Measurements from ENCODE around the gene STK31. TPM values are rescaled to one million over a fixed set of nuclear protein-coding genes. Genes with fewer than 3 reads are reported as not detected.
"Not testable (repeated sequence)": the region's sequence is repeated elsewhere in the genome, so short reads cannot be mapped to it uniquely, and the experiment has no call there.

The STK31 gene
- polyA plus RNA-seq, 1 donor: 0.52 TPM

DNA sequence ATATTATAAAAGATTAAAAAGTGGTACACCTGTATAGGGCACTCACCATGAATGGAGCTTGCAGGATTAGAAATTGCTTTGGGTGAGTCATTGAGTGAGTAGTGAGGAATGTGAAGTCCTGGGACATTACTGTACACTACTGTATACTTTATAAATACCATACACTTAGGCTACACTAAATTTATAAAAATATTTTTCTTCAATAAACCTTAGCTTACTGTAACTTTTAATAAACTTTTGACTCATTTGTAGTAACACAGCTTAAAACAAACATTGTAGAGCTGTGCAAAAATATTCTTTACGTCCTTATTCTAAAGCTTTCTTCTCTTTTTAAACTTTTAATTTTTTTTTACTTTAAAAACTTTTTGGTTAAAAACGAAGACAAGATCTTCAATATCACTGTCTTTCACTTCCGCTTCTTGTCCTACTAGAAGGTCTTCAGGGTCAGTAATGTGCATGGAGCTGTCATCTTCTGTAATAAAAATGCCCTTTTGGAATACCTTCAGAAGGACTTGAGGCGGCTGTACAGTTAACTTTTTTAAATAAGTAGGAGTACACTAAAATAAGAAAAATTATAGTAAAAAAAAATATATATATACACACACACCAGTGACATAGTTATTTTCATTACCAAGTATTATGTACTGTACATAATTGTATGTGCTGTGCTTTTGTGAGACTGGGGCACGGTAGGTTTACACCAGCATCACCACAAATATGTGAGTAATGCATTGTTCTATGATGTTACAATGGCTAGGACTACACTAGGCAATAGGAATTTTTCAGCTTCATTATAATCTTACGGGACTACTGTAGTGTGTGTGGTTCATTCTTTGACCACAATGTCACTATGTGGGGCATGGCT is 3.5 kb downstream of the STK31 start:
- Histone ChIP-seq H3K9me3 (ENCODE audit: control insufficient read depth, low read depth, low read length) (peaks cover 7% of the 10 kb centered on the region), H3K27me3 (ENCODE audit: control insufficient read depth, insufficient read depth, low read length) (no peaks in the 10 kb centered on the region), H3K27ac (ENCODE audit: low read length) (no peak overlapping the region), H3K4me1 (ENCODE audit: control insufficient read depth, insufficient read depth, low read length) (peaks cover 8% of the 10 kb centered on the region), H3K36me3 (ENCODE audit: control insufficient read depth, insufficient read depth, low read length) (no peaks in the 10 kb centered on the region), H3K4me3 (ENCODE audit: low read length) (no peak overlapping the region)
- DNase-seq: no peak
- WGBS (ENCODE audit: insufficient coverage, low lambda C conversion rate): 73% methylated on average over 3 of the region's 6 CpGs

GRCh38 chr7:23714150-23714464 is 4.1 kb downstream of the STK31 start:
- Histone ChIP-seq H3K9me3 (ENCODE audit: control insufficient read depth, low read depth, low read length) (peaks cover 7% of the 10 kb centered on the region), H3K4me1 (ENCODE audit: control insufficient read depth, insufficient read depth, low read length) (peaks cover 8% of the 10 kb centered on the region), H3K36me3 (ENCODE audit: control insufficient read depth, insufficient read depth, low read length) (no peaks in the 10 kb centered on the region), H3K4me3 (ENCODE audit: low read length) (no peak overlapping the region), H3K27ac (ENCODE audit: low read length) (no peak overlapping the region), H3K27me3 (ENCODE audit: control insufficient read depth, insufficient read depth, low read length) (no peaks in the 10 kb centered on the region)
- no peak for DNase-seq
- no CpG with 5 or more reads among the region's 2 CpGs for WGBS (ENCODE audit: insufficient coverage, low lambda C conversion rate)

GRCh38 chr7:23714579-23714978 is 4.6 kb downstream of the STK31 start:
- DNase-seq: no peak
- peaks cover 7% of the 10 kb centered on the region for H3K9me3 ChIP-seq (ENCODE audit: control insufficient read depth, low read depth, low read length)
- 100% methylated on average over 1 of the region's 1 CpG for WGBS (ENCODE audit: insufficient coverage, low lambda C conversion rate)
- H3K27me3 ChIP-seq (ENCODE audit: control insufficient read depth, insufficient read depth, low read length): no peaks in the 10 kb centered on the region
- no peak overlapping the region for H3K4me3 ChIP-seq (ENCODE audit: low read length)
- H3K4me1 ChIP-seq (ENCODE audit: control insufficient read depth, insufficient read depth, low read length): peaks cover 8% of the 10 kb centered on the region
- H3K27ac ChIP-seq (ENCODE audit: low read length): no peak overlapping the region
- H3K36me3 ChIP-seq (ENCODE audit: control insufficient read depth, insufficient read depth, low read length): no peaks in the 10 kb centered on the region

DNA sequence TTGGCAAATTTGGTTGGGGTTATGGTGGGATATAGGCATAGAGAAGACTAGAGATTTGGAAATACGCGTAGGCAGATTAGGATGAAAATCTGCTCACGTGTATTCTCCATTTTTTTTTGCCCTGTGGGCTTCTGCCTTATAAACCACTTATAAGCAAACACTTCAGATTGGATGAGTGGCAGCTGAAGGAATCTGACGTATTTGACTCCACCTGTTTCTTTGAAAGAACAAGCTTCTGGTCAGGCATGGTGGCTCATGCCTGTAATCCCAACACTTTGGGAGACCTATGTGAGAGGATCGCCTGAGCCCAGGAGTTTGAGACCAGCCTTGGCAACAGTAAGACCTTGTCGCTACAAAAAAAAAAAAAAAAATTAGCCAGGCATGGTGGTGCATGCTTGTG is 5.1 kb downstream of the STK31 start:
- peaks cover 3% of the 10 kb centered on the region for H3K9me3 ChIP-seq (ENCODE audit: control insufficient read depth, low read depth, low read length)
- no peak for DNase-seq
- H3K4me1 ChIP-seq (ENCODE audit: control insufficient read depth, insufficient read depth, low read length): peaks cover 3% of the 10 kb centered on the region
- no peaks in the 10 kb centered on the region for H3K36me3 ChIP-seq (ENCODE audit: control insufficient read depth, insufficient read depth, low read length)
- H3K27me3 ChIP-seq (ENCODE audit: control insufficient read depth, insufficient read depth, low read length): no peaks in the 10 kb centered on the region
- H3K4me3 ChIP-seq (ENCODE audit: low read length): no peak overlapping the region
- H3K27ac ChIP-seq (ENCODE audit: low read length): no peak overlapping the region
- no CpG with 5 or more reads among the region's 6 CpGs for WGBS (ENCODE audit: insufficient coverage, low lambda C conversion rate)

DNA sequence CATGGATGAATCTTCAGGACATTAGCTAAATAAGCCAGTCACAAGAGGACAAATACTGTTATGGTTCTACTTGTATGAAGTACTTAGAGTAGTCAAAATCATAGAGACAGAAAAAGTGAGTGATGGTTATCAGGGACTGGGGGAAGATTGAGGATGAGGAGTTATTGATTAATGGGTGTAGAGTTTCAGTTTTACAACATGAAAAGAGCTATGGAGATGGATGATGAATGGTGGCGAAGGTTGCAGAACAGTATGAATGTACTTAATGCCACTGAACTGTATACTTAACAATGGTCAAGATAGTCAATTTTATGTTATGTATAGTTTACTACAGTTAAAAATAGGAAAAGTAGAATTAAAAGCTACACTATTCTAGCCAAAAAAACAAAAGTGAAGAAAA is 7.8 kb downstream of the STK31 start:
- no peaks in the 10 kb centered on the region for H3K4me1 ChIP-seq (ENCODE audit: control insufficient read depth, insufficient read depth, low read length)
- DNase-seq: no peak
- no CpG with 5 or more reads among the region's 1 CpG for WGBS (ENCODE audit: insufficient coverage, low lambda C conversion rate)
- no peak overlapping the region for H3K4me3 ChIP-seq (ENCODE audit: low read length)
- H3K36me3 ChIP-seq (ENCODE audit: control insufficient read depth, insufficient read depth, low read length): no peaks in the 10 kb centered on the region
- H3K27ac ChIP-seq (ENCODE audit: low read length): no peak overlapping the region
- H3K27me3 ChIP-seq (ENCODE audit: control insufficient read depth, insufficient read depth, low read length): no peaks in the 10 kb centered on the region
- H3K9me3 ChIP-seq (ENCODE audit: control insufficient read depth, low read depth, low read length): no peaks in the 10 kb centered on the region

DNA sequence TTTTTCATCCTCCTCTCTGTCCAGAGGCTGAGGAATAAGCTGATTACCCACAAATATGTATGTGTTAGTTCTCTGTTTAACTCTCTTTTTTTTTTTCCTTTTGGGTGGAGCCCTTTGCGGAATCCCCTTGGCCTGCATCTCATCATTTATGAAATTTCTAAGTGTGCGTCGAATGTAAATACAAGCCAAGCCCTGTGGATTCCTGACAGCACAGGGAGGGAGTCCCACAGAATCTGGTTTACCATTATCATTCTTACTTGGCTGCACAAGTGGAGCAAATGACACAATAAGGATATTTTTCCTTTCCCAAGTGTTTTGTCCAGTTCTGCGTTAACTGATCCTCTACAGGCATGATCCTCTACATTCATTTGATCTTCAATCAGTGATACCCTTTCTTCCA is 11.4 kb downstream of the STK31 start:
- no CpG with 5 or more reads among the region's 4 CpGs for WGBS (ENCODE audit: insufficient coverage, low lambda C conversion rate)
- H3K27ac ChIP-seq (ENCODE audit: low read length): no peak overlapping the region
- no peak for DNase-seq
- H3K4me3 ChIP-seq (ENCODE audit: low read length): no peak overlapping the region
- no peaks in the 10 kb centered on the region for H3K36me3 ChIP-seq (ENCODE audit: control insufficient read depth, insufficient read depth, low read length)
- H3K4me1 ChIP-seq (ENCODE audit: control insufficient read depth, insufficient read depth, low read length): no peaks in the 10 kb centered on the region
- no peaks in the 10 kb centered on the region for H3K27me3 ChIP-seq (ENCODE audit: control insufficient read depth, insufficient read depth, low read length)
- no peaks in the 10 kb centered on the region for H3K9me3 ChIP-seq (ENCODE audit: control insufficient read depth, low read depth, low read length)

- H3K9me3 ChIP-seq (ENCODE audit: control insufficient read depth, low read depth, low read length); H3K4me1 ChIP-seq (ENCODE audit: control insufficient read depth, insufficient read depth, low read length); H3K27me3 ChIP-seq (ENCODE audit: control insufficient read depth, insufficient read depth, low read length); H3K36me3 ChIP-seq (ENCODE audit: control insufficient read depth, insufficient read depth, low read length); H3K4me3 ChIP-seq (ENCODE audit: low read length); DNase-seq; H3K27ac ChIP-seq (ENCODE audit: low read length): not testable (repeated sequence)
- WGBS (ENCODE audit: insufficient coverage, low lambda C conversion rate): 90% methylated on average over 2 of the region's 21 CpGs
Observed at GRCh38 chr7:23722587-23723216, 12.7 kb downstream of the STK31 start.

DNA sequence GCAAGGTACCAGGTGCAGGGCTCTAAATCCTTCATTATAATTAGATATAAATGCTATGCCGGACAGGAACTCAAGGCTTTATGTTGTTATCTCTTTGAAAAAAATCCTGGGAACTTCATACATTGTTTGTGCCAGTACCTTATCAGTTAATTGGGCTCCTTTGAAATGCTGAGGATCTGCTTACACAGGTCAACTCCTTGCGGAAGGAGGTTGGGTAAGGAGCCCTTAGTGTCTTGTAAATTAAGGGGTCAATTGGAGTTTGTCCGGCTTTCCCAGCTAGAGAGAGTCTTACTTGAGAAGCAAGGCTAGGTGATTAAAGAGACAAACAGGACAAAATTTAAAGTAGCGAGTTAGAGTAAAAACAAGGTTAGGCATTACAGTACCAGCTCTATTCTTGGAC is 14.1 kb downstream of the STK31 start:
- no CpG with 5 or more reads among the region's 4 CpGs for WGBS (ENCODE audit: insufficient coverage, low lambda C conversion rate)

GRCh38 chr7:23742051-23742450 is 32.0 kb downstream of the STK31 start:
- no peak for DNase-seq
- no peaks in the 10 kb centered on the region for H3K4me1 ChIP-seq (ENCODE audit: control insufficient read depth, insufficient read depth, low read length)
- H3K9me3 ChIP-seq (ENCODE audit: control insufficient read depth, low read depth, low read length): peaks cover 16% of the 10 kb centered on the region
- no peaks in the 10 kb centered on the region for H3K27me3 ChIP-seq (ENCODE audit: control insufficient read depth, insufficient read depth, low read length)
- H3K36me3 ChIP-seq (ENCODE audit: control insufficient read depth, insufficient read depth, low read length): no peaks in the 10 kb centered on the region
- H3K4me3 ChIP-seq (ENCODE audit: low read length): no peak overlapping the region
- H3K27ac ChIP-seq (ENCODE audit: low read length): no peak overlapping the region

More for the DNA sequence above, 14.1 kb downstream of the STK31 start:
- not testable (repeated sequence) for H3K4me1 ChIP-seq (ENCODE audit: control insufficient read depth, insufficient read depth, low read length); H3K27me3 ChIP-seq (ENCODE audit: control insufficient read depth, insufficient read depth, low read length); H3K36me3 ChIP-seq (ENCODE audit: control insufficient read depth, insufficient read depth, low read length); DNase-seq; H3K4me3 ChIP-seq (ENCODE audit: low read length); H3K27ac ChIP-seq (ENCODE audit: low read length); H3K9me3 ChIP-seq (ENCODE audit: control insufficient read depth, low read depth, low read length)

GRCh38 chr7:23743226-23743625 is 33.2 kb downstream of the STK31 start:
- DNase-seq: no peak
- H3K27ac ChIP-seq (ENCODE audit: low read length): no peak overlapping the region
- WGBS (ENCODE audit: insufficient coverage, low lambda C conversion rate): 80% methylated on average over 1 of the region's 4 CpGs
- H3K4me1 ChIP-seq (ENCODE audit: control insufficient read depth, insufficient read depth, low read length): no peaks in the 10 kb centered on the region
- H3K9me3 ChIP-seq (ENCODE audit: control insufficient read depth, low read depth, low read length): peaks cover 16% of the 10 kb centered on the region
- H3K4me3 ChIP-seq (ENCODE audit: low read length): no peak overlapping the region
- no peaks in the 10 kb centered on the region for H3K27me3 ChIP-seq (ENCODE audit: control insufficient read depth, insufficient read depth, low read length)
- H3K36me3 ChIP-seq (ENCODE audit: control insufficient read depth, insufficient read depth, low read length): no peaks in the 10 kb centered on the region

- WGBS (ENCODE audit: insufficient coverage, low lambda C conversion rate): 86% methylated on average over 1 of the region's 1 CpG
- H3K9me3 ChIP-seq (ENCODE audit: control insufficient read depth, low read depth, low read length): peaks cover 16% of the 10 kb centered on the region
- no peaks in the 10 kb centered on the region for H3K27me3 ChIP-seq (ENCODE audit: control insufficient read depth, insufficient read depth, low read length)
Observed at GRCh38 chr7:23746629-23747028, 36.6 kb downstream of the STK31 start.

More at GRCh38 chr7:23746629-23747028, 36.6 kb downstream of the STK31 start:
- Histone ChIP-seq H3K36me3 (ENCODE audit: control insufficient read depth, insufficient read depth, low read length) (no peaks in the 10 kb centered on the region), H3K27ac (ENCODE audit: low read length) (no peak overlapping the region), H3K4me1 (ENCODE audit: control insufficient read depth, insufficient read depth, low read length) (no peaks in the 10 kb centered on the region), H3K4me3 (ENCODE audit: low read length) (no peak overlapping the region)
- no peak for DNase-seq
